Loucy (cell line): ENCODE results near the gene TMC3.

Experiments used
- H2AFZ ChIP-seq: fragments of 200-600 bp; sonication (generic); 2 replicates; pipeline ENCODE4 v1.6.0; 2016; ENCODE audit warnings: antibody characterized with exemption, mild to moderate bottlenecking, low read length, moderate library complexity
- H3F3A ChIP-seq: fragments of 200-600 bp; 2 replicates; pipeline ENCODE4 v1.6.0; 2016; ENCODE audit warnings: antibody characterized with exemption, low read depth, mild to moderate bottlenecking
- H3K27me3 ChIP-seq: fragments of 200-600 bp; sonication (generic); 2 replicates; pipeline ENCODE4 v1.6.1; 2014; ENCODE audit warnings: low read length, mild to moderate bottlenecking; ENCODE audit not compliant: insufficient read depth, poor library complexity, severe bottlenecking
- H3K36me3 ChIP-seq: fragments of 200-600 bp; sonication (generic); 2 replicates; pipeline ENCODE4 v1.6.1; 2016; ENCODE audit warnings: low read length; ENCODE audit not compliant: insufficient read depth
- H3K4me1 ChIP-seq: fragments of 200-600 bp; sonication (generic); 2 replicates; pipeline ENCODE4 v1.5.1; 2014; ENCODE audit warnings: low read length, mild to moderate bottlenecking; ENCODE audit not compliant: insufficient read depth, poor library complexity, severe bottlenecking
- H3K4me2 ChIP-seq: fragments of 200-600 bp; sonication (generic); 2 replicates; pipeline ENCODE4 v1.6.0; 2014; ENCODE audit warnings: antibody characterized with exemption, low read length, low read depth, mild to moderate bottlenecking; ENCODE audit not compliant: poor library complexity, severe bottlenecking
- H3K4me3 ChIP-seq: fragments of 200-600 bp; sonication (generic); 2 replicates; pipeline ENCODE4 v1.5.1; 2014; ENCODE audit warnings: low read length, mild to moderate bottlenecking, mixed read lengths; ENCODE audit not compliant: poor library complexity, severe bottlenecking
- H3K79me2 ChIP-seq: fragments of 200-600 bp; sonication (generic); 2 replicates; pipeline ENCODE4 v1.6.1; 2014; ENCODE audit warnings: low read length; ENCODE audit not compliant: insufficient read depth
- H3K9ac ChIP-seq: fragments of 200-600 bp; sonication (generic); 2 replicates; pipeline ENCODE4 v1.6.0; 2014; ENCODE audit warnings: mild to moderate bottlenecking, low read depth, low read length, moderate library complexity; ENCODE audit not compliant: poor library complexity, severe bottlenecking
- H3K9me2 ChIP-seq: fragments of 200-600 bp; sonication (generic); replicated peaks from 2 replicates; pipeline ENCODE4 v1.6.1; 2016; ENCODE audit warnings: low read depth, low read length, mixed read lengths
- H3K9me3 ChIP-seq: fragments of 200-600 bp; sonication (generic); 2 replicates; pipeline ENCODE4 v1.6.1; 2014; ENCODE audit warnings: mild to moderate bottlenecking, antibody characterized with exemption, low read length, low read depth; ENCODE audit not compliant: insufficient read depth
- H4K20me1 ChIP-seq: fragments of 200-600 bp; sonication (generic); 2 replicates; pipeline ENCODE4 v1.6.0; 2014; ENCODE audit warnings: antibody characterized with exemption, low read length, mild to moderate bottlenecking; ENCODE audit not compliant: insufficient read depth, poor library complexity, severe bottlenecking
- EZH2phosphoT487 ChIP-seq: fragments of 200-600 bp; IDR thresholded peaks from 2 replicates; pipeline ENCODE4 v1.6.1; 2018; ENCODE audit warnings: antibody characterized with exemption, mild to moderate bottlenecking, moderate library complexity, borderline replicate concordance
- TF ChIP-seq, protein P1 (sequence below): fragments of 200-600 bp; sonication (generic); conservative IDR thresholded peaks from 2 replicates; pipeline ENCODE4 v1.5.1; 2014; ENCODE audit warnings: mild to moderate bottlenecking, antibody characterized with exemption, low read length

Gene TMC3

DNA sequence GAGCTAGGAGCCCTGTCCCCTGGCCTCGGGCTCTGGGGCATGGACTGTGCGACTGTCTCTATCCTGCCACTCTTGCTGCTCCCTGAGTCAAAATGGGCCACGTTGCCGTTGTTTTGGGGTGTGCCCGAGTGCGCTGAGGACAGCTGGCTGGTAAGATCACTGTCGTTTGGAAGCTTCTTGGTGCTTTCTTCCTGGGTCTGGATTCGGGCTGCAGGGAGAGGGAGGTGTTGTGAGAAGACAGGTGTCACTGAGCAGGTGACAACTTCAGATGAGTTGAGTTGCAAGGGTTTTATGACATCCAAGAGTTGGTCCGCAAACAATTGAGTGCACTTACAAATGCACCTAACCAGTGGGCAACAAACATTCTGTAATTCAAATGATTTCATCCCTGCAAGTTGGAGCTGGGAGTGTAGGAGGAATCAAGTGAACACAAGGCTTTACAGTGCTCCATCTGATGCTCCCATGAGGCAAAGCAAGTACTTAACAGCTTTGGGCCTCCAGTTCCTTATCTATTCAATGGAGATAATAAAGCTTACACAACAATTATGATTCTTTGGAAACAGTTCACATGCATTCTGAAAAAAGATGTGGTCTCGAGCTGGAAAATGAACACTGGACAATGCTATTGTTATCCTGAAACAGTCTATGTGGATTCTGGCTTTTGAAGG is 39.1 kb downstream of the TMC3 start:
- Histone ChIP-seq H3K4me2 (no peak overlapping the region), H2AFZ (no peak overlapping the region), H3K9me2 (no peaks in the 10 kb centered on the region), H3K79me2 (no peaks in the 10 kb centered on the region), H3K4me3 (no peak overlapping the region), H4K20me1 (no peaks in the 10 kb centered on the region), H3K36me3 (no peaks in the 10 kb centered on the region), H3K27me3 (no peaks in the 10 kb centered on the region), H3F3A (no peaks in the 10 kb centered on the region), H3K9ac (no peak overlapping the region), H3K9me3 (no peaks in the 10 kb centered on the region), H3K4me1 (peaks cover 4% of the 10 kb centered on the region)
- TF ChIP-seq, protein P1, sequence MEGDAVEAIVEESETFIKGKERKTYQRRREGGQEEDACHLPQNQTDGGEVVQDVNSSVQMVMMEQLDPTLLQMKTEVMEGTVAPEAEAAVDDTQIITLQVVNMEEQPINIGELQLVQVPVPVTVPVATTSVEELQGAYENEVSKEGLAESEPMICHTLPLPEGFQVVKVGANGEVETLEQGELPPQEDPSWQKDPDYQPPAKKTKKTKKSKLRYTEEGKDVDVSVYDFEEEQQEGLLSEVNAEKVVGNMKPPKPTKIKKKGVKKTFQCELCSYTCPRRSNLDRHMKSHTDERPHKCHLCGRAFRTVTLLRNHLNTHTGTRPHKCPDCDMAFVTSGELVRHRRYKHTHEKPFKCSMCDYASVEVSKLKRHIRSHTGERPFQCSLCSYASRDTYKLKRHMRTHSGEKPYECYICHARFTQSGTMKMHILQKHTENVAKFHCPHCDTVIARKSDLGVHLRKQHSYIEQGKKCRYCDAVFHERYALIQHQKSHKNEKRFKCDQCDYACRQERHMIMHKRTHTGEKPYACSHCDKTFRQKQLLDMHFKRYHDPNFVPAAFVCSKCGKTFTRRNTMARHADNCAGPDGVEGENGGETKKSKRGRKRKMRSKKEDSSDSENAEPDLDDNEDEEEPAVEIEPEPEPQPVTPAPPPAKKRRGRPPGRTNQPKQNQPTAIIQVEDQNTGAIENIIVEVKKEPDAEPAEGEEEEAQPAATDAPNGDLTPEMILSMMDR: no peak
- TF ChIP-seq EZH2phosphoT487: no peak

DNA sequence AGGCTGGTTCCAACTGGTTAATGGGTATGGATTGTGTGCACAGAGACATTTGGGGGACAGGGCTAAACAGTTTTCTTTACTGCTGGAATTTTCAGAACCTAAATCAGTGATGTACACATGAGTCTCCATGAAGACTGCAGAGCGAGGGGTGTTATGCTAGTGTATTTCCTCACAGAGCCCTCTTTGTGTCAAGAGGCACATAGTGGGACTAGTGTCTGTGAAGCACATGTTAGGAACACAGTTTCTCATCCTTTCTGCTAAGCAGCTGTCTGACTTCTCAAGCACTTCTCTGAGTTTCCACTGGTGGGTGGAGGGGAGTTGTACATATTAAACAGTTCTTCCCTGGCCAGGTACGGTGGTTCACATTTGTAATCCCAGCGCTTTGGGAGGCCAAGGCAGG is 40.6 kb downstream of the TMC3 start:
- no peaks in the 10 kb centered on the region for H3K36me3 ChIP-seq

DNA sequence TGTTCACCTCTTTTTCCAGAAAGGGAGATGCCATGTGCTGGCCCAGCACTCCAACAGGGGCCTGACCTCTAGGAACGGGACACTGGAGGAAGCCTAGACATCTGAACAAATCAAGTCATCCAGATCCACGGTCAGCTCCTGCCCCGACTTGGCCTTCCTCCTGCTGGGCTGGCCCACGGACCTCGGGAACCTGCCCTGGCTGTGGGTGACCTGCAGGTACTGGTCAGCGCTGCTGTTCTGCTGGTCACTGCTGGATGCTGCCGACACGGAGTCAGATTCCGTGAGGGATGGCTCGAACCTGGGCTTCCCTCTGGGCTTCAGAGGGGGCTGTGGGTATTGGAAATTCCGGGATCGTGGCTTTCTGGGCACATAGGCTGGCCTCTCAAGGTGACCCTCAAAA is 41.7 kb downstream of the TMC3 start:
- Histone ChIP-seq H3K27me3 (no peaks in the 10 kb centered on the region), H3K79me2 (no peaks in the 10 kb centered on the region), H3K9me2 (no peaks in the 10 kb centered on the region), H3K9ac (no peak overlapping the region), H3K4me2 (no peak overlapping the region), H3K9me3 (no peaks in the 10 kb centered on the region), H3K4me1 (no peaks in the 10 kb centered on the region), H3K36me3 (no peaks in the 10 kb centered on the region), H3F3A (no peaks in the 10 kb centered on the region), H3K4me3 (no peak overlapping the region), H4K20me1 (no peaks in the 10 kb centered on the region), H2AFZ (no peak overlapping the region)
- TF ChIP-seq, protein P1: no peak
- no peak for TF ChIP-seq EZH2phosphoT487

More for the DNA sequence above, 40.6 kb downstream of the TMC3 start:
- Histone ChIP-seq H3K79me2 (no peaks in the 10 kb centered on the region), H3K9me3 (no peaks in the 10 kb centered on the region), H2AFZ (no peak overlapping the region), H3K9me2 (no peaks in the 10 kb centered on the region), H3K9ac (no peak overlapping the region), H3K4me1 (peaks cover under 1% of the 10 kb centered on the region), H3K4me2 (no peak overlapping the region), H3K27me3 (no peaks in the 10 kb centered on the region), H3F3A (no peaks in the 10 kb centered on the region), H4K20me1 (no peaks in the 10 kb centered on the region), H3K4me3 (no peak overlapping the region)
- TF ChIP-seq EZH2phosphoT487: no peak
- TF ChIP-seq, protein P1: no peak
